ENCODE data around the gene GMPPB.

DNA sequence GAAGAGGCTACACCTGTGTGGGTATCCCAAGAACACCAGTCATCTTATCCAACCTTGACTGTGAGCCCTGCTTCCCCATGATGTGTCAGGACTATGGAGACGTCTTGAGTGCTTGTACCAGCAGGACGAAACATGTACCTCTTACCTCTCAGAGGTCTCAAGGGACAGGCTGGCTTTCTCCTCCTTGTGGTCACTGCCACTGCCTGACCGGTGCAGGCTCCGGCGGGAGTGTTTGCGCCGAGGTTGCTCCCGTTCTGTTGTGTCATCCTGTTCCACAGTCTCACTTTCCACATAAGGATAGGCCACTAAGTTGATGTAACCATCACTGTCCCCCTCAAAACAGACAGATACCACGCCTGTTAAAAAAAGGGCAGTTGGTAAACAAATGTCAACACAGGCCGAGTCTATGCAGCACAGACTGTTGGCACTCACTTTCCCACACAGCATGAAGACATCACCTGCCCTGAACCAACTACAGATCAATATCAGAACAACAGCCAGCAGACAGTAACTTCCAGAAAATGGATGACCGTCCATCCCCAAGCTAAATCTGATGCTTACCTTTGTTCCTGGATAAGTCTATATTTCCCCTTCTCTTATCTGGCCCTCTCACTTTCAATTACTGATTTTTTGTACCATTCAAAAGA, 14.4 kb upstream of the GMPPB start:
- no peak for TF ChIP-seq NFYB (IDR thresholded peaks at IDR 0.05; ENCODE audit: extremely low read depth, insufficient read length)
- TF ChIP-seq ZNF124 (CRISPR knock-in tag; IDR thresholded peaks at IDR 0.05): no peak
- TF ChIP-seq ZNF75A (CRISPR knock-in tag; IDR thresholded peaks at IDR 0.05): no peak
- no peak for TF ChIP-seq SMAD4 (CRISPR knock-in tag; conservative IDR thresholded peaks at IDR 0.05)
- no peak for TF ChIP-seq EP300 (IDR thresholded peaks at IDR 0.05; ENCODE audit: low read length)
- no peak for TF ChIP-seq ZZZ3 (IDR thresholded peaks at IDR 0.05)
- TF ChIP-seq, protein P1, sequence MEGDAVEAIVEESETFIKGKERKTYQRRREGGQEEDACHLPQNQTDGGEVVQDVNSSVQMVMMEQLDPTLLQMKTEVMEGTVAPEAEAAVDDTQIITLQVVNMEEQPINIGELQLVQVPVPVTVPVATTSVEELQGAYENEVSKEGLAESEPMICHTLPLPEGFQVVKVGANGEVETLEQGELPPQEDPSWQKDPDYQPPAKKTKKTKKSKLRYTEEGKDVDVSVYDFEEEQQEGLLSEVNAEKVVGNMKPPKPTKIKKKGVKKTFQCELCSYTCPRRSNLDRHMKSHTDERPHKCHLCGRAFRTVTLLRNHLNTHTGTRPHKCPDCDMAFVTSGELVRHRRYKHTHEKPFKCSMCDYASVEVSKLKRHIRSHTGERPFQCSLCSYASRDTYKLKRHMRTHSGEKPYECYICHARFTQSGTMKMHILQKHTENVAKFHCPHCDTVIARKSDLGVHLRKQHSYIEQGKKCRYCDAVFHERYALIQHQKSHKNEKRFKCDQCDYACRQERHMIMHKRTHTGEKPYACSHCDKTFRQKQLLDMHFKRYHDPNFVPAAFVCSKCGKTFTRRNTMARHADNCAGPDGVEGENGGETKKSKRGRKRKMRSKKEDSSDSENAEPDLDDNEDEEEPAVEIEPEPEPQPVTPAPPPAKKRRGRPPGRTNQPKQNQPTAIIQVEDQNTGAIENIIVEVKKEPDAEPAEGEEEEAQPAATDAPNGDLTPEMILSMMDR (IDR thresholded peaks at IDR 0.05 in 2 of 3, conservative IDR thresholded peaks at IDR 0.05 in 1 of 3; ENCODE audit: insufficient read depth in 2 of 3, low read depth in 1 of 3, low read length in 3 of 3): no peak
- no peak for TF ChIP-seq SNIP1 (IDR thresholded peaks at IDR 0.05; ENCODE audit: low read depth)
- TF ChIP-seq JUNB (CRISPR knock-in tag; conservative IDR thresholded peaks at IDR 0.05): no peak

Measured in K562 (cell line).